ENCODE measurements around the gene OGFOD1.
A peak's percentile ranks its signal among the peaks of the same experiment; 100 is the strongest.

OGFOD1 gene

GRCh38 chr16:56462064-56462796 lies 10.9 kb downstream of the OGFOD1 start:
- TF ChIP-seq ESRRG (CRISPR knock-in tag; IDR thresholded peaks at IDR 0.05) (no peak), CREB5 (CRISPR knock-in tag; IDR thresholded peaks at IDR 0.05; ENCODE audit: low read depth) (no peak), TCF4 (CRISPR knock-in tag; IDR thresholded peaks at IDR 0.05; ENCODE audit: borderline replicate concordance) (peak; percentile 75; the same call in 1 of the 2 replicates), ISL1 (CRISPR knock-in tag; IDR thresholded peaks at IDR 0.05) (no peak), POU6F1 (CRISPR knock-in tag; IDR thresholded peaks at IDR 0.05; ENCODE audit: borderline replicate concordance, low read depth) (no peak), SNAI2 (CRISPR knock-in tag; IDR thresholded peaks at IDR 0.05) (no peak)
- TF ChIP-seq, protein P1, sequence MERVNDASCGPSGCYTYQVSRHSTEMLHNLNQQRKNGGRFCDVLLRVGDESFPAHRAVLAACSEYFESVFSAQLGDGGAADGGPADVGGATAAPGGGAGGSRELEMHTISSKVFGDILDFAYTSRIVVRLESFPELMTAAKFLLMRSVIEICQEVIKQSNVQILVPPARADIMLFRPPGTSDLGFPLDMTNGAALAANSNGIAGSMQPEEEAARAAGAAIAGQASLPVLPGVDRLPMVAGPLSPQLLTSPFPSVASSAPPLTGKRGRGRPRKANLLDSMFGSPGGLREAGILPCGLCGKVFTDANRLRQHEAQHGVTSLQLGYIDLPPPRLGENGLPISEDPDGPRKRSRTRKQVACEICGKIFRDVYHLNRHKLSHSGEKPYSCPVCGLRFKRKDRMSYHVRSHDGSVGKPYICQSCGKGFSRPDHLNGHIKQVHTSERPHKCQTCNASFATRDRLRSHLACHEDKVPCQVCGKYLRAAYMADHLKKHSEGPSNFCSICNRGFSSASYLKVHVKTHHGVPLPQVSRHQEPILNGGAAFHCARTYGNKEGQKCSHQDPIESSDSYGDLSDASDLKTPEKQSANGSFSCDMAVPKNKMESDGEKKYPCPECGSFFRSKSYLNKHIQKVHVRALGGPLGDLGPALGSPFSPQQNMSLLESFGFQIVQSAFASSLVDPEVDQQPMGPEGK (CRISPR knock-in tag; IDR thresholded peaks at IDR 0.05; ENCODE audit: borderline replicate concordance) = no peak
- no peak for ATAC-seq

GRCh38 chr16:56463153-56463552 lies 11.8 kb downstream of the OGFOD1 start:
- no peak for ATAC-seq
- TF ChIP-seq OSR1 (CRISPR knock-in tag; IDR thresholded peaks at IDR 0.05) (no peak), PPARA (CRISPR knock-in tag; IDR thresholded peaks at IDR 0.05; ENCODE audit: borderline replicate concordance) (no peak), GLIS3 (CRISPR knock-in tag; IDR thresholded peaks at IDR 0.05) (no peak), POU6F1 (CRISPR knock-in tag; IDR thresholded peaks at IDR 0.05; ENCODE audit: borderline replicate concordance, low read depth) (no peak), TCF4 (CRISPR knock-in tag; IDR thresholded peaks at IDR 0.05; ENCODE audit: borderline replicate concordance) (no peak), ZNF70 (CRISPR knock-in tag; IDR thresholded peaks at IDR 0.05) (no peak)

DNA sequence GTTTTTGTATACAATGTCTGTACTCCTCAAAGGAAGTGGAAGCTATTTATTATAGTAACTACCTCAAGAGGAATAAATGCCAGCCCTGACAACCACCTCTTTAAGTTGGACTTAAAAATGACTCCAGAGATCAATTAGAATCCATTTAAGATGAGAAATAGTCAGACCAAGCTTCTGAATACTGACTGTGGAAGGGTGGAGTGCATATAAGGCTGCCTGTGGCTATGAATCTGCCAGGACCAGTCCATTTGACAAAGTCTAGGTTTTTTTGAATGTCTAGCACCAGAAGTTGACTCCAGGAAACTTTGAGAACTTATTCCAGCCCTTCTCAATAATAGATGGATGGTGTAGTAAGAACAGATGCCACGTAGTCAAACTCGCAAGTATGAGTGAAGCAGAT lies 15.0 kb downstream of the OGFOD1 start:
- no peak for ATAC-seq

GRCh38 chr16:56468800-56469199 lies 17.4 kb downstream of the OGFOD1 start:
- ATAC-seq = no peak
- TF ChIP-seq GLIS3 (CRISPR knock-in tag; IDR thresholded peaks at IDR 0.05) = no peak
- TF ChIP-seq, protein P1 (CRISPR knock-in tag; IDR thresholded peaks at IDR 0.05; ENCODE audit: borderline replicate concordance) = no peak
- no peak for TF ChIP-seq SNAI2 (CRISPR knock-in tag; IDR thresholded peaks at IDR 0.05)
- no peak for TF ChIP-seq TOX (CRISPR knock-in tag; IDR thresholded peaks at IDR 0.05; ENCODE audit: borderline replicate concordance)
- TF ChIP-seq POU6F1 (CRISPR knock-in tag; IDR thresholded peaks at IDR 0.05; ENCODE audit: borderline replicate concordance, low read depth) = no peak
- no peak for TF ChIP-seq ZNF8 (CRISPR knock-in tag; IDR thresholded peaks at IDR 0.05)
- TF ChIP-seq OSR1 (CRISPR knock-in tag; IDR thresholded peaks at IDR 0.05) = no peak
- TF ChIP-seq ARNTL (CRISPR knock-in tag; IDR thresholded peaks at IDR 0.05; ENCODE audit: borderline replicate concordance, low read depth) = no peak

More for the DNA sequence above, 15.0 kb downstream of the OGFOD1 start:
- no peak for TF ChIP-seq SNAI2 (CRISPR knock-in tag; IDR thresholded peaks at IDR 0.05)
- TF ChIP-seq PPARA (CRISPR knock-in tag; IDR thresholded peaks at IDR 0.05; ENCODE audit: borderline replicate concordance) = no peak
- TF ChIP-seq, protein P1 (CRISPR knock-in tag; IDR thresholded peaks at IDR 0.05; ENCODE audit: borderline replicate concordance) = no peak
- no peak for TF ChIP-seq TCF4 (CRISPR knock-in tag; IDR thresholded peaks at IDR 0.05; ENCODE audit: borderline replicate concordance)
